Suppressor macrophage treated with lipopolysaccharide for 1 hour (primary cell): ENCODE measurements around the gene CAT.
A peak's percentile ranks its signal among the peaks of the same experiment; 100 is the strongest.

Experiments
- DNase-seq, 3 donors: peaks; one replicate each; pipeline ENCODE4 v3.0.0-alpha.2; 2020 to 2022

Gene CAT

DNA sequence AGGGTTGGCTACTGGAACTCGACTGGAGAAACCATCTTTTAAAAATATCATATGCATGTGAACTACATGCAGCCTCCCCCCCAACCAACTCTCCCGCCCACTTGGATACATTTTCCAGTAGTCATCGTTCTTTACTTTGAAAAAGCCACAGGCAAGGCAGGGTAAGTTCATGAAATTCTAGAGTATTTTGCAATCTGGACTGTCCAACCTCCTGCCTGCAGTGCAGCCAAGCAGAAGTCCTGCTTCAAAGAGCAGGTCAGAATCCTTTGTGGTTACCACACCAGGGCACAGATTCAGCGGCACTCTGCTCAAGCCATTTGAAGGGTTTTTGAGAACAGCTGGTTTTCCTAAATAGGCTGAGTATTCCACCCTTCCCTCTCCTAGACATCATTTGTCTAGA is 62.8 kb downstream of the CAT start:
- DNase-seq: peak; percentile 75 to 85 (median 80)

GRCh38 chr11:34501949-34502348 is 63.2 kb downstream of the CAT start:
- DNase-seq: peak in 1 of 3 donors; percentile 10

GRCh38 chr11:34502949-34503348 is 64.2 kb downstream of the CAT start:
- DNase-seq: peak; percentile 40 to 46 (median 45)

GRCh38 chr11:34505874-34506273 is 67.1 kb downstream of the CAT start:
- DNase-seq: no peak

DNA sequence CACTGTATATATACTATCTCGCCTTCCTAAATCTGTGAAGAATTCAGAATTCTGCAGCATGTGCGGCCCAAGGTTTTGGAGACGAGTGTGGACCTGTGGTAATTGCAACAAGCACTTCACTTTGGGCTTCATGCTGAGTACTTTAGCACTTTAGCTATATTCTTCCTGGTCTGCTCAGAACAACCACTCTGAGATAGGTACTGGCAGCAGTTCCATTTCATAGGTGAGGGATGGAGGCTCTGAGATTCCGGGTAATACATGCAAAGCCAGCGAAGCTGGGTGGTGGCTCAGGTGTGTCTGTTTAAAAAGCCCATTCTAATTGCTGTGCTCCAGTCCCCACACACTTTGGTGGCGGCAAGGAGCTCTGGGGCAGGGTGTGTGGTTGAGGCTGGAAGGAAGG is 68.4 kb downstream of the CAT start:
- DNase-seq: no peak

DNA sequence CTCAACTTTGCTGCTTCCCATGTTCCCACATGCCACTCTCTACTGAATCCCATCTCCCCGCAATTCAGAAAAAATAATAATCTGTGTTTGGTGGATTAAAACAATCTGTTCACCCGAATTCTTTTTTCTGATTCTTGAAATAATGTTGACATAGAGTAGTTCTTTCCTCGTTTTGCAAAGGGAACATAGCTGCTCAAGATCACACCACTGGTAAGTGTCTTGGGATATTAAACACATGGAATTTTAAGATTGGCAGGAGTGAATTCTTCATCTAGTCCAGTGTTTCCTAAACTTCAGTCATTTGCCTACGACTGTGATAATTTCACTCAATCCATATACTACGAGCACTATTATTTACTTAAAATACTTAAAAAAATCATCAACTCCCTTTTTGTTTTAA is 68.9 kb downstream of the CAT start:
- DNase-seq: no peak

- peak; percentile 68 to 79 (median 74) for DNase-seq
Measured at GRCh38 chr11:34508524-34508923, 69.8 kb downstream of the CAT start.

DNA sequence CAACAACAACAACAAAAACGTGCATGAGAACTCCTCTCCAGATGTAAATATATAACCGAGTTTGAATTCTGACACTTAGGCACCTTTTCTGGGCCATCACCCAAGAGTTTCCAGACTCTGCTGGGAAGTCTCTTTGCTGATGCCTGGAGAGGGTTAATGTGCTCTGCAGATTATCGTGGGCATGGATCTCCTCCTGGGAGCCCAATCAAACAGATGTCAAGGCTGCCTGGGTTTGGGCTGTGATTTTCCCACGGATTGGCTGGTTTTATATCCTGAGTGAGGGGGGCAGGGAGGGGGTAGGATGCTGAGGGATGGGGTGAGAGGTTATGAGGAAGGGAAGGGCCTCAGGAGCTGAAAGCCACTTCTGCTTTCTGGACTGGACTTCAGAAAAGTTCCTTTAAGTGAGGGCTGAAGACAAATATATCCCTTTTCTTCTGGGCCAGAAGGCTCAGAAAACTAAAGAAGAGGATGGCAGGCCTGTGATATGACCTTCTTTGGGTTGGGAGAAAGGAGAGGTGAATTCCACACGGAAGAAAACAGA is 70.7 kb downstream of the CAT start:
- DNase-seq: peak; percentile 26 to 36 (median 35)

GRCh38 chr11:34510218-34510617 is 71.5 kb downstream of the CAT start:
- no peak for DNase-seq

DNA sequence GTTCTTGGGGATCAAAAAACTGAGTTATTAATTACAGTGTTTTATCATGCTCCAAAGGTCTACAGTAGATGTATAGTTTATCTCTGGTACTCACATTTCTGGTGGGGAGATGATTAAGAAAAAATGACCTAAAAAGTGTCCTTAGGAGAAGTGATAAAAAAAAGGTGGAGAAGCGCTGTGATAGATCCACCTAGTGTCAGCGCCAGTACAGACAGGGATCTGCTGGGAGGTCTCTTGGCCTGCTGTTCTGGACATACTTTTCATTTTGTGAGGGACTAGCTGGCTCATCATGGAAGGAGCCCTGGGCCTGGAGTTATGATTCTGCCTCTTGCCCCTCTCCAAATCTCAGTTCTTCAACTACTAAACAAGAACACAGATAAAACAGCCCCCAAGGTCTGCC is 71.9 kb downstream of the CAT start:
- DNase-seq: no peak

DNA sequence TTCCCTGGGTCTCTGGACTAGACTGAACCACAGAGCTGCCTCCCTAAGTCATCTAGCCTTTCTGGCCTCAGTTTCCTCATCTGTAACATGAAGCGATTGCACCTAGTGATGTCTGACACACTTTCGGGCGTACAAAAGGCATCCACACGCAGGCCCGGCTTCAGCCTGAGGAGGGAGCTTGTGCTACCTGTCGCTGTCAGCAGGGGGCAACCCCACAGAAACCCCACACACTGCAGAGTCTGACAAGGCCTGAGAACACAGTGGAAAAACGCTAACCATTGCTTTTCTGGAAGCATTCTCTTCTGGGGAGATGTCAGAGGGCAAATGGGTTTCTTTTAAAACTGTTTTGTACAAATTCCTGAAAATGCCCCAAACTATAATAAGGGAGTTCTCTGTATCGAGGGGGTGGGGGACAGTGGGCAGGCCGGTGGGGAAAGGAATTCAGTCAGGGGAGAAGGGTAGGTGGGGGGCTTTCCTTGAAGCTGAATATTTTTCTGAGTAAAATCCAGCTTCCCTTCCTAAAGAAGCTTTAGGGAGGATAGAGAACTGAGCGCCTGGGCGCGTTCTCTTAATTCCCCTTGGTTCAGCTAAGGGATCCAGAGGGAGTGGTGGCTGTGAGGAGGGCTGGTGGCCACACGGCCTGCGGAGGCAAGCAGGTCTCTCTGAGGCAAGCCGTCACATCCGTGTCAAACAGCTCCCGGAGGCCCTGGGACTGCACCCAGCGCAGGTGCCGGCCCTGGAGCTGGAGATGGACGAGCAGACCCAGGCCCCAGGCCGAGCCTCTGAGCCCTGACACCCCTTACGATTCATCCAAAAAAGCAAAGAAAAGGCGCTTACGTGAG is 74.3 kb downstream of the CAT start:
- DNase-seq: peak; percentile 79 to 83 (median 82)

GRCh38 chr11:34513682-34514449 is 75.1 kb downstream of the CAT start, which contains the start of gene ELF5:
TSS of gene ELF5 (minus strand) at chr11:34513794. CDS start at chr11:34505749, 8,045 bp downstream.
- no peak for DNase-seq

- DNase-seq: peak; percentile 19 to 32 (median 27)
Measured at GRCh38 chr11:34514597-34514996, 75.9 kb downstream of the CAT start.

DNA sequence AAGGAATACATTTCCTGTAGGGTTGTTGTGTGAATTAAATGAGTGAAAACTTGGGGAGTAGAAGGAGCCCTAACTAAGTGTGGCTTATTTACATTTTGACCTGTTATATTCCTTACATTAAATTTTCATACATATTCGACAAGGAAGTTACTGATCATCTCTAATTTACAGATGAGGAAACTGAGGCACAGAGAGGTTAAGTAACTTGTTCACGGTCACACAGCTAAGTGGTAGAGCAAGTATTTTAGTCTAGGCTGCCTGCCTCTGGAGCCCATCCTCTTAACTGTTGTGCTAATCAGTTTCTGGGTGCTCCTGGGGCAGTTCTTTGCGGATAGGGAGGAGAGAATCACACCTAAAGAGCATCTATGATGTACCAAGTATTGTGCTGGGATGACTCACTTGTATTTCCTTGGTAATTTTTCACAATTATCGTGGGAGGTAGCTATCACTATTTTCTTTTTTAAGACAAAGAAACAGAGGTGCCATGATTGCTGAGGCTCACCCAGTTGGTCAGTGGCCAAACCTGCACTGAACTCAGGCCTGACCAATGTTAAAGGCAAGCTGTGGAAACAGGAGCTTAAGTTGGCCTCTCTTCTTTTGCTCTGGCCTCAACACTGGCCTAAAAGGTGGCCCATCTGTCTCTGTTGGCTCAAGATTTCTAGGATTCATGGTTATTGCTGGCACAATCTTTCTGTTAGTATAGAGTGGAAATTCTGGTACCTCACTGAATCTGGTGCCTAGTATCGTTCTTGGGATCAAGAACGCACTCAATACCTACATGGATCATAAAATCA is 77.7 kb downstream of the CAT start:
- DNase-seq: no peak

DNA sequence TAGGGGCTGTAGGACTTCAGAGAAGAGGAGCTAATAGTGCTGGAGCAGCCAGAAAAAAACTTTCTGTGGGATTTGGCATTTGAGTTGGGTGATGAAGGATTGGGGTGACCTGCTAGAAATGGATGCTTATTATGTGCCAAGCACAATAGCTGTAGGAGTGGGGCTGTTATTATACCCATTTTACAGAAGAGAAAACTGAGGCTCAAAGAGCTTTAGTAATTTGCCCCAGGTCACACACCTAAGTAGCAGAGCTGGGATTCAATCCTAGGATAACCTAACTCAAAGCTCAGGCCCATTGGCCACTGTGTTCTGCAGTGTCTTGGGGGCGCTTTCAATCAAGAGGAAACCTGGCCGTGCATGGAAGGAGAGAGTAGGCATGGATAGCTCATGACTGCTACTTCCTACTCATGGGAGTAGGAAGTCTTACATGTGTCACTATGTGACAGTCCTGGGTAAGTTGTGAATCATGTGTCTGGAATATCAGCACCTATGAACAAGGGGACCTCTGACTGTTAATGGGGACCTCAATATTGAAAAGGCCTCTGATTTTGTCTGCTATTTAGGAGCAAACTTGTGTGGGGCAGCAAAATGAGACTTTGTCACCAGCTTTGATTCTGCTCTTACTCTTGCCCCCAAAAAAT is 81.0 kb downstream of the CAT start:
- peak in 2 of 3 donors; percentile 22 to 26 for DNase-seq

- DNase-seq: no peak
Measured at GRCh38 chr11:34521265-34521664, 82.5 kb downstream of the CAT start.
